OCI-LY3 (cell line): ENCODE results near the gene ZFAND3.

Experiments used
- CTCF ChIP-seq: fragments of 200-600, 300-600 bp; sonication (generic); IDR thresholded peaks from 2 replicates; pipeline ENCODE4 v1.5.1; 2014; ENCODE audit warnings: antibody characterized with exemption, low read length, low read depth
- EZH2phosphoT487 ChIP-seq: fragments of 200-600 bp; shearing (Covaris generic); IDR thresholded peaks from 2 replicates; pipeline ENCODE4 v1.6.1; 2018; ENCODE audit warnings: antibody characterized with exemption, mixed run types, low read depth

GRCh38 chr6:37936150-37936549 is 116.6 kb downstream of the ZFAND3 start:
- no peak for TF ChIP-seq CTCF
- no peak for TF ChIP-seq EZH2phosphoT487
